Activated CD8-positive, alpha-beta memory T cell treated with anti-CD3 and anti-CD28 coated beads for 1 hour (primary cell): ENCODE results near the gene SNX1.
"Not testable (repeated sequence)": the region's sequence is repeated elsewhere in the genome, so short reads cannot be mapped to it uniquely, and the experiment has no call there.

Experiments used
- DNase-seq, 2 donors: peaks; one replicate each; pipeline ENCODE4 v3.0.0-alpha.2; 2020; ENCODE audit warnings: low read depth in 1 of 2; ENCODE audit errors: extremely low read depth in 1 of 2

The SNX1 gene

DNA sequence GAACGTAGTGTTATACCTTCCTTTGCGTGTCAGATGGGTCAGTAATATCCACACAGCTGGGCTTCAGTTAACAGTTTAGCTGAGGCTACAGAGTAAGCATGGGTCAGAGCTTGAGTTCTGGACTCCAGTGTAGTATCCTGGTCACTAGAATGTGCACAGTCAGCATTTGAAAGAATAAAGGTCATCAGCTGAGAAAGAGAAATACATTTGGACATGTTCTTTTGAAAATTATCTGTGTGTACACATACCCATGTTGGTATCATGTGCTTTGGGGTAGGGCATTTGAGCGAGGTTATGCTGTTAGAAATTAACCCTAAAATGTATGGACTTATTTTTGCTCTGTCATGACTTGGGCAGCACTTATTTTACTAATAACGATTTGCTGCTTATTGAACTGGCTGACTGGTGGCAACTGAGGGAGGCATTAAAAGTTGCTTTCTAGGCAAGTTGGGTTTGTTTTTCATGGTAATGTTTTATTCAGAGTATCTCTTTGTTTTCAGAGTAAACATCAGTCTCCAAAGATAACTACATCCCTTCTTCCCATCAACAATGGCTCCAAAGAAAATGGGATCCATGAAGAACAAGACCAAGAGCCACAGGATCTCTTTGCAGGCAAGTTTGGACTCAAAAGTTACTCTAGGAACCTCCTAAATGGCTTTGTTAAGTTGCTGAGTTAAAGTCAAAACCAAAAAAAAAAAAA lies 16.4 kb downstream of the SNX1 start:
- no peak for DNase-seq

DNA sequence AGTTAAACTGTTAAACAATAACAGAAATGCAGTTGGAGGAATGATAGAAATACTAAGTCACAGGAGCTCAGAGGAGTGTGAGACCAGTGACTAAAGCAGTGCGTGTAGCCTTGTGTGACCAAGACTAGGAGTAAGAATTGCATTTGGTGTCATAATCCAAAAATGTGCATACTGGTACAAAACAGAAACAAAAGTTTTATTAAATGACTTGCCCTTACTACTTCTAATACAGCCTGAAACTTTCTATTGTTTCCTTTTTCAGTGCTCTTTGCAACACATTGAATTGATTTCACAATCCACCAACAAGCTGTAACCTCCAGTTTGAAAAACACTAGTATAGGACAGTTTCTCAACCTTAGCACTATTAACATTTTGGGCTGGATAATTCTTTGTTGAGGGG lies 17.1 kb downstream of the SNX1 start:
- no peak for DNase-seq

DNA sequence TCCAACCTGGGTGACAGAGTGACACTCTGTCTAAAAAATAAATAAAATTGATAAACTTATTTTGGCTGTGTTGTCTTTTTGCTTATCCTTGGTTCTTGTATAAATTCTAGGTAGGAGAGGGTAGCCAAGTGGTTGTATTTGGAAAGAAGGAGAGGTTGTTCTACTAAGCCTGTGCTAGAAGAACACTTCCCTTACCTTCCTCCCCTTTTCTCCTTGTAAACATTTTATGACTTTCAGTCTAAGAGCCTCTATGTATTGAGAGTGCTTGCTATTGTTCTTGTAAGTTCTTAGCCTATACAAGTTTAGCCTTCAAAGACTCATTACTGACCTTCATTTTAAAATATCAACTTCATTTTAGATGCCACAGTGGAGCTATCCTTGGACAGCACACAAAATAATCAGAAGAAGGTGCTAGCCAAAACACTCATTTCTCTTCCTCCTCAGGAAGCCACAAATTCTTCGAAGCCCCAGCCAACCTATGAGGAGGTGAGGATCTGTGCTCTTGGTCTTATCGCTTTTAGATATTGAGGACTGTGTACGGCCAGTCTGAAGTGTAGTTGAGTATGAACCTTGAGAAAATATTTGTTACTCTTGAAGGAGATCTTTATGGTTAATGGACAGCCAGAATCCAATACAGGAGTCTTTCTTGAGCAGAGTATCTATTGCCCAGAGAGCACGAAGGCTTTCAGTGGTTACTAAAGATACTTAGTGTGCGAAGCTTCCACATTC lies 22.1 kb downstream of the SNX1 start:
- DNase-seq: no peak

DNA sequence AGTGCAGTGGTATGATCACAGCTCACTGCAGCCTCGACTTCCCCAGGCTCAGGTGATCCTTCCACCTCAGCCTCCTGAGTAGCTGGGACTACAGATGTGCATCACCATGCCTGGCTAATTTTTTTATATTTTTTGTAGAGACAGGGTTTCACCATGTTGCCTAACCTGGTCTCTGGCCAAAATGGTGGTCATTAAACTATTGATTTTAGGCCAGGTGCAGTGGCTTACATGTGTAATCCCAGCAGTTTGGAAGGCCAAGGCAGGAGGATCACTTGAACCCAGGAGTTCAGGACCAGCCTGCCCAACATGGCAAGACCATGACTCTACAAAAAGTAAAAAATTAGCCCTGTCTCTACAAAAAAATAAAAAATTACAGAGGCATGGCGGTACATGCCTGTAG lies 24.5 kb downstream of the SNX1 start:
- DNase-seq: not testable (repeated sequence)

DNA sequence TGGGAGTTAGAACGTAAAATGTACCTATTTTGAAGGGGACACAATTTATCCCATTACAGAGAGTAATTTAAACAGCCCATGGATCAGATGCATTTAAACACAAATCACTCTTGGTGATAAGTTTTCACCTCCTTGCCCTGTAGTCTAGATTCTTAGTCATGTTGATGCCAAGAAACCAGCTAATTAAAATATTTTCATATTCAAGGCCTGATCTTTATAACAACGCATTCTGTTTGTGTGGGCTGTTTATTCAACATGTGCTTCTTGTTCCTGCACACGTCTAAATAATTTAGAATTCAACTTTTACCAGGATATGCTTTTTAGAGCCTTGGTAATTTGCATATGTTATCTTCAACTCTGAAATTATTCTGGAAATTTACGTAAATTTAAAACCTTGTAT lies 25.8 kb downstream of the SNX1 start:
- DNase-seq: no peak

DNA sequence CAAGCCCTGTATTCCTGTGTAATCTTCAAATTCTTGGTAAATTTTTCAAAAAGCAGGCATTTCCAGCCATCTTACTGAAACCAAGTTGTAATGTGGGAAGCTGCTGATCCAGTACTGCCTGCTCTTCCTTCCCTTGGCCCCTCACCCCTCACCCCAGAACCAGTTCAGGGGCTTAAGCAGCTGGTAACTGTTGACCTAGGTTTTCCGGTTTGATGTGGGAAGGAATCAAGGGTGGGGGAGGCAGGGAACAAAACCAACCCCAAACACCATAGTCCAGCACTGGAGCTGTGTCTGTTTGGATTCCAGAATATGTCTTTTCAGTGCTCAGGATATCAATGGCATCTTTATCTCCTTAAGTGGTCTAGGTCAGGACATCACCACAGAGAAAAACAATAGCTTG lies 26.7 kb downstream of the SNX1 start:
- no peak for DNase-seq

DNA sequence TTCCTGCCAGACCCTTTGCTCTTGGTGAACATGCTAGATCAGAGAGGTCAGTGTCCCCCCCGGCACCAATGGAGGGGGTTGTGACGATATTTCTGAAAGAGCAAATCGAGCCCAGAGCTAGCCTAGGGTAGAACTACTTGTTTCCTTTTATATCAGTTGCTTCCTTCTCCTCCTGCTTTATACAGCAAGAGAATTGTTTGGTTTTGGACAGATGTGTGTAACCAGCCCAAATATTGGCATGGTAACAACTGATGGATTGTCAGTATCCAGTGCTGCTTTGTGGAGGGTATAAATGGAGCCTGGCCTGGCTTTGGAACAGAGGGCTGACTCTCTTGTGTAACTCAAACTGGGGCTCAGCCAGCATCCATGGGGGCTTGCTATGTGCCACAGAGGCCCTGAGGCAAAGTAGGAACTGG lies 27.2 kb downstream of the SNX1 start:
- DNase-seq: no peak

DNA sequence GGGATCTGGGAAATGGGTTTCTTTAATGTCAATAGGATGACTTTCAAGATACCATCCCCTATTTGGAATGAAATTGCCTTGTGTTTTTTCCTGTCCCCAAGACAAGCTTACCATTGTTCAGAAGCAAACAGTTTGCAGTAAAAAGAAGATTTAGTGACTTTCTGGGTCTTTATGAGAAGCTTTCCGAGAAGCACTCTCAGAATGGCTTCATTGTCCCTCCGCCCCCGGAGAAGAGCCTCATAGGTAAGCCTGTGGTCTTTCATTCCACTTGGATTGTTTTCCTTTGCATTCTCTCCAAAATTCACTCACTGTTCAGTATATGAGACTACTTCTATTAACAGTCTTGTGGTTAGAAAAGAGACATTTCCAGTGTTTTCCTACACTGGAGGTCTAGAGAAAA lies 30.2 kb downstream of the SNX1 start:
- DNase-seq: no peak

DNA sequence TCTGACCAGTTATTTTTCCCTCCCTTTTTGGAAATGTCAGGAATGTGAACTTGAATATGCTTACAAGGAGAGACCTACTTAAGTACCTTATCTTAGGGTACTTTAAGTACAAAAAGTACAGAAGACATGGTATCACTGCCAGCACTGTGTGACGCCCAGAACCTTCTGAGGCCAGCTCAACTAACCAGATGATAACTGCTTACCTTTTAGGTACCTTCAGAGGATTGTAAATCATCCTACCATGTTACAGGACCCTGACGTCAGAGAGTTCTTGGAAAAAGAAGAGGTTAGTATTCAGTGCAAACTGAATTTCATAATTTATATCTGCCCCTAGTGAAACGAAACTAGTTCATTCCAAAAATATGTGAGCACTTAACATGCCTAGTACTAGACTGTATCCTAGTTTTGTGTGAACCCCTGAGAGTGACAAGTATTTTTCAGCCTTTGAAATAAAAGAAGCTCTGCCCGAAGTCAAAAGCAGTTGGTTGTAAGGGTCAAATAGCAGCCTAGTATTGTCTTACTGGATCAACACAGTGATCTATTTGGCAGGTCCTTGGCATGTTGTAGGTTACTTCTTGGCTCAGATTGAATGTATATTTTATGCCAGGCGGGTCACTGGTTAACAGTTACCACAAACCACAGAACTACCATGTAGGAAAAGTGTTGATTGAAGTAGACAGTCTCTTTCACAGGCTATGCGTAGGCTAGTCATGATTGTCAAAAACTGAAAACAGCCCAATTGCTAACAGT lies 31.9 kb downstream of the SNX1 start:
- no peak for DNase-seq

DNA sequence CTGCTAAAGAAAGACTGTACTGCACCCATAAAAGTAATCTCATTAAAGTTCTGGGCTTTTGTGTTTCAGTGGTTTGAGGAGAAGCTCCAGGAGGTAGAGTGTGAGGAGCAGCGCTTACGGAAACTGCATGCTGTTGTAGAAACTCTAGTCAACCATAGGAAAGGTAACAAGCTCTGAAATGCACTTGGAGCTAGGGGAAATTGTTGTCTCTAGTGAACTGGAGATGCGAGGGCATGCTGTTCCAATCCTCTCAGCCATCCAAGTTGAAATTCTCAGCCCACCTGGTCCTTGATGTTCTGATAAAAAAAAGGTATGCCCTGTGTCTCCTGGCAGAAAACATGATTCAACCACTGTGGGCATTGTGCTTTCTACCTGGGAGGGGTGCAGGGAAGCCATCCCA lies 34.4 kb downstream of the SNX1 start:
- DNase-seq: no peak

DNA sequence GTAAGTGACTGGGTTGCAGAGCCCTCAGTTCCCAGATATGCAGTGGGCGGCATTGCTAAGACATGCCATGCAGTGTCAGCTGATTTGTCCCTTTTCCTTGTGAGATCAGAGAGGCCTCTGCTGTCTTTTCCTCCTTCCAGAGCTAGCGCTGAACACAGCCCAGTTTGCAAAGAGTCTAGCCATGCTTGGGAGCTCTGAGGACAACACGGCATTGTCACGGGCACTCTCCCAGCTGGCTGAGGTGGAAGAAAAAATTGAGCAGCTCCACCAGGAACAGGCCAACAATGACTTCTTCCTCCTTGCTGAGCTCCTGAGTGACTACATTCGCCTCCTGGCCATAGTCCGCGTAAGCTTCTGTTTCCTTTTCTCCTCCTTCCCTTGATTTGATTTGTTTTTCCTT lies 35.8 kb downstream of the SNX1 start:
- no peak for DNase-seq

DNA sequence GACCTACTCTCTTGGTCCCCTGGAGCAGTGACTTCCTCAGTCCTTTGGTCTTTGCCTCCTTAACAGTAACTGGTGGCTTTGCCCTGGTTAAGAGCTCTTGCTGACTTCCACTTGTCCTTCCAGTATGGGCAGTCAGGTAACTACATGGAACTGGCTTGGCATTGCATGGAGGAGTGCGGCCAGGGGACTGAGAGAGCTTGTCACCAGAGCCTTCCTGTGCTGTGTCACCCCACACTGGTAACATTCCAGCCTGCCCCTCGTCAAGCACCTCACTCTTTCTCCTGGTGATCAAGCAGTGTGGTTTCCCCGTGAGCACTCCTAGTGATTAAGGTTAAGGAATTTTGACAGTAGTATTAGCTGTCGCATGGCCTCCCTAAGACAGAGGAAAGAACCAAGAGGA lies 36.4 kb downstream of the SNX1 start:
- no peak for DNase-seq

DNA sequence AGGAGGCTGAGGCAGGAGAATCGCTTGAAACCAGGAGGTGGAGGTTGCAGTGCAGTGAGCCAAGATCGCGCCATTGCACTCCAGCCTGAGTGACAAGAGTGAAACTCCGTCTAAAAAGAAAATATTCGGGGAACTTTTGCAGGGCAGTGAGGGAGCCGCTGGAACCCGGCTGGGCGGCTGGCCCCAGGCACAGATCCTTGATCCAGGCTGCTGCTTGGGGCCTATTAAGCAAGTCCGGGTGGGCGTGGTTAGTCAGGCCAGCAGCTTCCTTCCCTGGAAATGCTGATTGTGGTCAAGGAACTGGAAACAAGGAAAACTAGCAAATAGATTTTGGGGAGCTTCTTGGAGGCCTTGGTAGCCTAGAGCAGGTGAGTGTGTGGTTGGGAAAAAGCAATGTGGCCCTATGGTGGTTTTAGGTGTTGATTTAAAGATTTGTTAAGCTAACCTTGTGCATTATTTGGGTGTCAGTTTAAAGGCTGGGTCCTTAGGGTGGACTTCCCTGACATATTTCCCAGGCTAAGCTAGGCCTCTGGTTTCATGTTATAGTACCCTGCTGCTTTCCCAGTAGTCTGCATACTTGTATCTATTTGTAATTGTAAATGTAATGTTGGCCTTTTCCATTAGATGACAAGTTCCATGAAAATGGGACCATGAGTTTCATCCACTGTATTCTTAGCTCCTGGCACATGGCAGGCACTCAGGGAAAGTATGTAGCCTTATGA lies 38.0 kb downstream of the SNX1 start:
- DNase-seq: no peak

DNA sequence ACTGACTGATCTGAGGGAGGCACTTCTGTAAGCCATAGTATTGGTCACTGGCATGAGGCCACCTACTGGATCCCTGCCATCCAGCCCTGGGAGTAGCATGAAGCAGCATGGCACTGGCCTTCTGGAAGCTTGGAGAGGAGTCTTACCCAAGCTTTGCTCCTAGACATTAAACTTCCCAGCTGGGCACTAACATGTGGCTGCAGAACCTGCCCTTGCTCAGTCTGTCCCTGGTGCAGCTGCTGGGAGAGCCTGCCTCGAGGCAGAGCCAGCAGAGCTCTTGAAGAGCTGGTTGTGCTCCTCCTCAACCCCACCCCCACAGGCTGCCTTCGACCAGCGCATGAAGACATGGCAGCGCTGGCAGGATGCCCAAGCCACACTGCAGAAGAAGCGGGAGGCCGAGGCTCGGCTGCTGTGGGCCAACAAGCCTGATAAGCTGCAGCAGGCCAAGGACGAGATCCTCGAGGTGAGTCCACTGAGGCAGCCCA lies 38.6 kb downstream of the SNX1 start:
- DNase-seq: no peak

DNA sequence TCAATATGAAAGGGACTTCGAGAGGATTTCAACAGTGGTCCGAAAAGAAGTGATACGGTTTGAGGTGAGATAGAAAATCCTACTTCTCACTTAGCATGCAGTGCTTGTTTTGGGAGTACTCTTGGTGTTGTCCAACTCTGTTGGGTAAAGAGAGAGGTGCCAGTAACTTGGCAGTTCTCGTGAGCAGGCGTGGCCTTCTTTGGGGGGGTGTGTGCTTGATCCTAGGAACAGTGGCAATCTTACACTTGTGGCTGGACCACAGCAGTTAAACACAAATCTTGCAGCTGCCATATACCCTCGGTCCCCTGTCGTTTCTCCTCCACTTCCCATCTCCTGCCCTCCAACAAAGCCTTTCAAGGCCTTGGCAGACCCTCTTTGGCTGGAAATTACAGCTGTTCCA lies 40.6 kb downstream of the SNX1 start:
- DNase-seq: no peak

DNA sequence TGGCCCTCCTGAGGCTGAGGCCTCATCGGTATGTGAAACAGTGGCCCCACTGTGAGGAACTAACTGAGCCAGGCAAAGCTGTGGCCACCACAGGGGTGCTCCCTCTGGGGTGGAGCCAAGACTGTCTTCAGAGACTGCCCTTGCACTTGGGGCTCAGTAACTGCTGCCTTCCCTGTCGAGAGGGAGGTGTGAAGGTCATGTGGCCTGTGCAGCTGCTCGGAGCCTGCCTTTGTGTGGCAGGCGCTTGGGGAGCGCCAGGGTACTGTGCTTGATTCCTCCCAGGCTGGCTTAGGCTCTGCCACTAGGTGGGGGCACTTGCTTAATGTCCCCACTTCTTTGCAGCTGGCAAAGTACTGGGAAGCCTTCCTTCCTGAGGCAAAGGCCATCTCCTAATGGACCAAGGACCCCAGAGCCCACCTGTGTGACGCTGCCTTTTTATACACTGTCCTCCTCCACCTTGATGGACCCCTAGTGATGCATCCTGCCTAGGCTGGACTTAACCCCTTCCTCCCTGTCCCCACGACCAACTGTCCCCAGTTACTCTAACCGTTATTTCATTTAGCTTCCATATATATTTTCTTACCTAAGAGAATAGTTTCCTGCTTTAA lies 41.5 kb downstream of the SNX1 start:
- DNase-seq: no peak

DNA sequence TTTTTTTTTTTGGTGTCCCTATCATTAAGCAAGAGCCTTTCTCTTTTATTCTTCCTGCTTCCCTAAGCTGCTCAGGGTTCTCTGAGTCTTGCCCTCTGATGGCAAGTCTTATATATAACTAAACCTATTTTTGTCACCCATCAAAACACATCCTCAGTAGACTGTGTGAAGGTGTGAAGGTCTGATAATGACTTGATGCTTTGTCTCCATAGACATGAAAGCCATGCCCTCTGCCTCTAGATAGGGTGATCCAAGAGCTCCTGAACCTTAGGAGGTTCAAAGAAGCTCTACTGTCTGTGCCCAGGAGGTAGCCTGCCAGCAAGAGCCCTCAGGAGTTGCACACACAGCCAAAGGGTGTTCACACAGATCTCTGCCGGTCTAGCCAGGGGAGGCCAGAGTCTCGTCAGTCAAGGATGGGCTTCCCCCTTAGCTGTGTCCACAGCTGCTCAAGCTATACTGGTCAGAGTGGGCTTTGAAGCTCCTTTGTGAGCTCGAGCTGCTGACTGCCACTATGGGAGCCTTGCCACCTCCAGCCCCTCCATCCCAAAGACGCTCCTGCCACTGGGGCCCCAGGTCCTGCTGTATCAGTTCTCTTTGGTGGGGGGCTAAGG lies 42.7 kb downstream of the SNX1 start:
- DNase-seq: no peak

DNA sequence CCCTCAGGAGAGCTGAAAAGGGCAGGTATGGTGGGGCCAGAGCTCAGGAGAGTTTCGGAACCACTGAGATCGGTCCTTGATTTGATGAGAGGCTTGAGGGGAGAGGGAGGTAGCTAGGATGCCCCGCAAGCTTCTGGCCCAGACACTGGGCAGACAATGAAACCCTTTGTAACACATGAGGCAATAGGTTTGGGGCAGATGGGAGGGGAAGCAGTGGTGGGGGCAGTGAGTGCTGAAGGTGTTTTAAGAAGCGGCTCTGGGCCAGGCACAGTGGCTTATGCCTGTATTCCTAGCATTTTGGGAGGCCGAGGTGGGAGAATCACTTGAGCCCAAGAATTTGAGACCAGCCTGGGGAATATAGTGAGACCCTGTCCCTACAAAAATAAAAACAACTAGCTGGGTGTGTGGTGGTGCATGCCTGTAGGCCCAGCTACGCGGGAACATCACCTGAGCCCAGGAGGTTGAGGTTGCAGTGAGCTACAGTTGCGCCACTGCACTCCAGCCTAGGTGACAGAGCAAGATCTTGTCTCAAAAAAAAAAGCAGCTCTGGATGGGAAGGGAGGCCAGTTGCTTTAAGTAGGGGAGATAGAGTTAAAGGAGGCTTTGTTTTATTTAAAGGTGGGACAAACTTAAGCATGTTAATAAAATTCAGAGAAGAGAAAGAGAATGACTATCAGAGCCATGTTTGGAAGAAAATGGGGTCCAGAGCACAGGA lies 46.2 kb downstream of the SNX1 start:
- DNase-seq: no peak

DNA sequence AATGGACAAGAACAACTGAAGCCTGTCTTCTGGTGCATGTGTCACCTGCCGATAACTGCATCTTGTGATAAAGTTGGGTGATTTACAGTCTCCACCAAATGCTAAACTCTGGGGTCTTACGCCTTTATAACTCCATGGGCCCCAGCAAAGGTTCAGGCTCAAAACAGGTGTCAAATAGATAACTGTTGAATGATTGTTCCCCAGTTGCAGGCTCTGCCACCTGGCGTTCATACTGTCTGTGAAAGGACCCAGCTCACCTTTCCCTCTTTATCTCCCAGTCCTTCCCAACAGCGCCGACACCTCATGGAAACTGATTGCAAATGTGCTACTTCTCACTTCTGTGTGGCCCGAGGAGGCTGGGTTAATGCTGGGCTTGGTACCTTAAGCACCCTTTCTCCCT lies 47.5 kb downstream of the SNX1 start:
- no peak for DNase-seq

DNA sequence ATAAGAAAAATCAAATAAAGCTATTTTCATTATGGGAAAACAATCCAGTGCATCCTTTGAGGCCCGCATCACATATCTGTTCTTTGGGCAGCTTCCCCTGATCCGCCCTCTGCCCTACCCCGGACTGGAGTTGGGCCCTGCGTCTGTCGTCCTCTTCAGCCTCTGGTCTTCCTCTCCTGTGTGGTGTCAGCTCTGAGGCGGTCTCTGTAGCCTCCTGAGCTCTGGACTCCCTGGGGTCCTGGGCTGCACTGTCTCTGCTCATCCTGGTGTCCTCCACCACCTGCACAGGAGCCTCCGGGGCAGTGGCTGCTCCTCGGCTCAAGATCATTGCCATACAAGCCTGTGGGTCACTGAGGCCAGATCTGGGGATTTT lies 48.4 kb downstream of the SNX1 start:
- DNase-seq: no peak
